ENCODE data around the gene SOX30.

The SOX30 gene

GRCh38 chr5:157607371-157608161, 44.7 kb downstream of the SOX30 start:
- peak; percentile 48 to 59 for DNase-seq (ENCODE audit: low read depth in 2 of 2)

- no peak for DNase-seq (ENCODE audit: low read depth in 2 of 2)
Observed at GRCh38 chr5:157606046-157606445, 46.2 kb downstream of the SOX30 start.

- peak; percentile 50 to 63 for DNase-seq (ENCODE audit: low read depth in 2 of 2)
Observed at GRCh38 chr5:157603333-157604190, 48.7 kb downstream of the SOX30 start.

GRCh38 chr5:157602505-157602904, 49.7 kb downstream of the SOX30 start:
- DNase-seq (ENCODE audit: low read depth in 2 of 2) = peak; percentile 20 to 35

- DNase-seq (ENCODE audit: low read depth in 2 of 2) = no peak
Observed at GRCh38 chr5:157600252-157600651, 52.0 kb downstream of the SOX30 start.

- no peak for DNase-seq (ENCODE audit: low read depth in 2 of 2)
Observed at GRCh38 chr5:157599565-157599964, 52.7 kb downstream of the SOX30 start.

GRCh38 chr5:157598350-157598936, 53.8 kb downstream of the SOX30 start:
- no peak for DNase-seq (ENCODE audit: low read depth in 2 of 2)

GRCh38 chr5:157597277-157597676, 55.0 kb downstream of the SOX30 start:
- DNase-seq (ENCODE audit: low read depth in 2 of 2) = no peak

- DNase-seq (ENCODE audit: low read depth in 2 of 2) = peak; percentile 18 to 33
Observed at GRCh38 chr5:157596487-157596886, 55.8 kb downstream of the SOX30 start.

- DNase-seq (ENCODE audit: low read depth in 2 of 2) = no peak
Observed at GRCh38 chr5:157594675-157595459, 57.4 kb downstream of the SOX30 start.

- no peak for DNase-seq (ENCODE audit: low read depth in 2 of 2)
Observed at GRCh38 chr5:157594257-157594656, 58.0 kb downstream of the SOX30 start.

- no peak for DNase-seq (ENCODE audit: low read depth in 2 of 2)
Observed at GRCh38 chr5:157593052-157593757, 59.0 kb downstream of the SOX30 start.

GRCh38 chr5:157592594-157592993, 59.6 kb downstream of the SOX30 start:
- DNase-seq (ENCODE audit: low read depth in 2 of 2) = no peak

GRCh38 chr5:157590478-157590877, 61.8 kb downstream of the SOX30 start:
- DNase-seq (ENCODE audit: low read depth in 2 of 2) = no peak

GRCh38 chr5:157584628-157585027, 67.6 kb downstream of the SOX30 start:
- no peak for DNase-seq (ENCODE audit: low read depth in 2 of 2)

- DNase-seq (ENCODE audit: low read depth in 2 of 2) = no peak
Observed at GRCh38 chr5:157582731-157583620, 69.3 kb downstream of the SOX30 start.

GRCh38 chr5:157581901-157582300, 70.3 kb downstream of the SOX30 start:
- no peak for DNase-seq (ENCODE audit: low read depth in 2 of 2)

- DNase-seq (ENCODE audit: low read depth in 2 of 2) = no peak
Observed at GRCh38 chr5:157578079-157578780, 74.0 kb downstream of the SOX30 start.

- DNase-seq (ENCODE audit: low read depth in 2 of 2) = no peak
Observed at GRCh38 chr5:157576678-157577077, 75.6 kb downstream of the SOX30 start.
